Stimulated activated CD4-positive, alpha-beta T cell treated with anti-CD3 and anti-CD28 coated beads, Interleukin-12 subunit alpha, Interleukin-12 subunit beta, amount 100 ng/mL, for 4 hours (primary cell): ENCODE measurements around the gene SKIL.

ENCODE experiments used
- DNase-seq: peaks from one replicate; pipeline ENCODE4 v3.0.0-alpha.2; 2020

SKIL gene

GRCh38 chr3:170410428-170411029 is 53.0 kb downstream of the SKIL start:
- DNase-seq, result no peak

DNA sequence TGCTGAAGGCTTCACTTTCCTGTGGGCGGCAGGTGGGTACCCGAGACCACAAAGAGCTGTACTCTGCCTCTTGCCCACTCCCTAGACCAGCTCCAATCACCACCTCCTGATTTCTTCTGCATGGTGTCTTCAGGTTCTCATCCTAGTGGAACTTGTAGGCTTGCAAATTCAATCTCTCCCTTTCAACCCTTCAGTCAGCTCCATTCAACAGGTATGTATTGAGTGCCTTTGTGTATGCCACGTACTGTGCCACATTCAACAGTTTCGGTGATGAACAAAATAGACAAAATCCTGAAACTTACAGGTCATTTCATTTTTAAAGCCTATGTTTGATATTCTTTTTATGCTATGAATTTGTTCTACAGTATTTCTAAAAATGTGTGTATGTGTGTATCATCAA is 55.8 kb downstream of the SKIL start:
- DNase-seq, result no peak

- no peak for DNase-seq
These were observed 56.7 kb downstream of the SKIL start for GRCh38 chr3:170414202-170414663.

DNA sequence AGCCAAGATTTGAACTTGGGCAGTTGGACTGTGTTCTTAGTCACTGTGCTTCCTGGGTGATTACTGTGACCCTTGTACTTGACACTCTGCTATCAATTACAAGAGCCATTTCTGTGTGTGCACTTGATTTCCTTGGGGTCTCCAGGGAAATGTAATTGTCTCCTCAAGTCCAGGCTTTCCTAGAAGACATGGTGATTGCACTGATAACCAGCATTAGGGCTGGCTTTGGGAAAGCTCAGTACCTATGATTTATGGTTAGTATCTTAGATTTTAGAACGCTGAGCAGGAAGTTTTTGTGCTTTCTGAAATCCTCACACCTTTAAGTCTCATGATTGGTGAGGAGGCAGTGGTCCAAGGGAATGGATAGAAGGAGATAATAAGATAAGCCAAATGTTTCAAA is 59.6 kb downstream of the SKIL start:
- DNase-seq, result no peak

DNA sequence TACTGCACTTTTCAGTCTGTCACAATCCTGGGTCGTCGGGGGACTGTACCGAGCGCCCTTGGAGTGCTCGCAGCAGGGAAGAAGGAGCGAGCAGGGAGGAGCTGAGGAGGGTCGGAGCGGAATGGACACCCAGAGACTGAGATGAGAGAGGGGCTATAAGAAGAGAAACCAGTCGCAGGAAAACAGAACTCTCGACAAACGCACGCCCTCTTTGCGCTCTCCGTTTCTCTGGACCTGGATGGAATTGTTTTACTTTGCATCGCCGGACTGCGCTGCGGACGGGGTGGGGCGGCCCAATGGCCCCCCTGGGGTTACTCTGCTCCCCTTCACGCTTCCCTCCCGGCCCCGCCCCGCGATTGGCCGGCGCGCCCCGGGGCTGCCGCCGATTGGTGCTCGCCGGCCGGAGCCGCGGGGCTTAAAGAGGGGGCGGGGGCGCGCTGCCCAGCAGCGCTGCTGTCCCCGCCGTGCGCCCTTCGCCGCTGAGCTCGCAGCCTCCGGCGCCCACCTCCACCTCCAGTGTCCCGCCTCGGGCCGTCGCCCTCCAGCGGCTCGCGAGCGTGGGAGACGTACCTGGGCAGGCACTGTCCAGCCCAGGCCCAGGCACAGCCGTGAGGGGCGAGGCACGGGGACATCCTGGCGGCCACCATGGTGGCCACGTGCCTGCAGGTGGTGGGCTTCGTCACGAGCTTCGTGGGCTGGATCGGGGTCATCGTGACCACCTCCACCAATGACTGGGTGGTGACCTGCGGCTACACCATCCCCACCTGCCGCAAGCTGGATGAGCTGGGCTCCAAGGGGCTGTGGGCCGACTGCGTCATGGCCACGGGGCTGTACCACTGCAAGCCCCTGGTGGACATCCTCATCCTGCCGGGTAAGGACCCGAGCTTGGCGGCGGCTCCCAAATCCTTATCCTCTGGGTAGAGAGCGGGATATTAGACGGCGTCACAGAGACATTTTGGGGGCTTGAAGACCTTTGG is 61.2 kb downstream of the SKIL start, which contains the start of gene CLDN11:
Gene CLDN11 (plus strand): TSS at position 447 of the 977 bp plus-strand sequence. CDS start 199 bp downstream, at position 646.
- DNase-seq, result no peak

GRCh38 chr3:170419557-170420087 is 62.1 kb downstream of the SKIL start:
- DNase-seq, result no peak

- no peak for DNase-seq
These were observed 62.8 kb downstream of the SKIL start for GRCh38 chr3:170420307-170420821.

- DNase-seq, result no peak
These were observed 63.7 kb downstream of the SKIL start for GRCh38 chr3:170421111-170421641.

GRCh38 chr3:170421758-170422157 is 64.2 kb downstream of the SKIL start:
- no peak for DNase-seq

DNA sequence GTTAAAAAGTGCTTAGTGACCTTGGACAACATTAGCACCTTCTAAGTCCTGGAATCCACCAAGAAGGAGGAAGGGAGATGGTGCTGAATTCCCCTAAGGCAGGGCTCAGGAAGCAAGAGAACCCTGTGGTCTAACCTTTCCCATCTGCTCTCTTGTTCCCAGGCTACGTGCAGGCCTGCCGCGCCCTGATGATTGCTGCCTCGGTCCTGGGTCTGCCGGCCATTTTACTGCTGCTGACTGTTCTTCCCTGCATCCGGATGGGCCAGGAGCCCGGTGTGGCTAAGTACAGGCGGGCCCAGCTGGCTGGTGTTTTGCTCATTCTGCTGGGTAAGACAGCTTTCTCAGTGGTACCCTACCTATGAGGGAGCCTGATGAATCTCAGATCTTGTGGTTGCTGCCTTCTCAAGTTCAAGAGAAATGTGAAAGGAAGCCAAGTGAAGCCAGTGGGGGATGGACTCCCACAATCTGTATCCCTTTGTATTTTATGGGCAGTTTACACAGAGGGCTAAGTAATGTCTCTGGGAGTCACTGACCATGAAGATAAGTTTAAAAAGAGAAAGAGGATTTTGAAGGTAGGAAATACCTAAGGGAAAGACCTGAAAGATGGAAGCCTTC is 65.6 kb downstream of the SKIL start:
- DNase-seq, result no peak

DNA sequence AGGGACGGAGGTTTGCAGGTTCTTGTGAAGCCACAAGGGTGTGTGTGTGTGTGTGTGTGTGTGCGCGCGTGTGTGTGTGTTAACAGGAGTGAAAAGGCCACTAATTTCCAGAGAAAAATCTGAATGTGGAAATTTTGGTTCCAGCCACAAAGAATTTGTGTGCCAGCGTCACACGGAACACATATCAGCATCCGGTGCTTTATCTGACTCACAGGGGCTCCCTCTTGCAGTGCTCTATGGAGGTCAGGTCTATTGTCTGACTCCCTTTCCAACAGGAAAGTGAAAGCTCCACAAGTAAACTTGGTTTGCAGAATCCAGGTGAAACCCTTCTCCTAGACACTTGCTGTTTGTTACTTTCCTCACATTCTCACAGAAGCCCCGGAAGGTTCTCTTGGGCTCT is 67.4 kb downstream of the SKIL start:
- DNase-seq, result no peak

DNA sequence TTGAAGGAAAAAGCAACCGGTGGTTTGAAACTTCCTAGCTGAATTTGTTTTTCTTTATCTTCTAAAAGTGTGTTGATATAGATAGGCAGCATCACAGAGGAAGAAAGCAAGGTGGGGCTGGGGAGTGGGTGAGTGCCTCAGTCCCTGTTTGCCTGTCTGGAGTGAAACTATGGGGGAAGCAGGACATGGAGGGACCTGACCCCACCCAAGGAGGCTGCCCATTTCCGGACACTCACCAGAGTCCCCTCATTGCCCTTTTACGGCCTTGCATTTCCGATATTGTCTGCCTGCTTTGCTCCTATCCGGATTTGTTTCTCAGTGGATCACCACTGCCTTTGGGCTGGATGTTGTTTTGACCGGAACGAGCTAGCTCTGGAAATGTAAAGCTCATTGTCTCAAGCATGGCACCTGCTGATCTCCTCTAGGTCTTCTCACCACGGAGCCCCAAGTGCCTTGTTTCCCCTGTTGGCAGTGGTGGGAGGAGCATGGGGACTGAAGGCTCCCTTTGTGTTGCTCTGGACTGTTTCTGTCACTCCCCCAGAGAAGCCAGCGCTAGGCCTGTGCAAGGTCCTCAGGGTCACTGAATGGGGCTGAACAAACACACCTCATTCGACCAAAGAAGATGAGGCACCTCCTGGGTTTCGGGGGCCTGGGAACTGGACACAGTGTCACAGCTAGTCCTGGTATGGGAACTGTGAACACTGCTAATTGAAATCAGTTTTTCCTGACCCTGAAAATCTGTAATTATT is 68.2 kb downstream of the SKIL start:
- no peak for DNase-seq

GRCh38 chr3:170426240-170426797 is 68.8 kb downstream of the SKIL start:
- no peak for DNase-seq

DNA sequence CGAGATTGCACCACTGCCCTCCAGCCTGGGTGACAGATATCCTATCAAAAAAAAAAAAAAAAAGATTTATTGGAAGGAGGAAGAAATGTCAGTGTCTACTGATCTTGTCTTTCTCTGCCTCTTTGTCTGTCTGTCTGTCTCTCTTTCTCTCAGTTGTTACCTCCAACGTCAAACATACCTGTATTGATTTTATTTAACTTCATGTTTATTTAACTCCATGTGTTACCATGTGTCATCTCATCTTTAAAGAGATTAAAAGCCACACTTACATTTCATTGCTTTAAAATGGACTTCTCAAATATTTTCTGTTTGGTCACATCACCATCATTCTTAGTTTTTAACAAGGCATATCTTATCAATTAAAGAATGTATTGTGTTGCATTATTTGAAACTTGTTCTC is 70.6 kb downstream of the SKIL start:
- no peak for DNase-seq

GRCh38 chr3:170429050-170429449 is 71.5 kb downstream of the SKIL start:
- no peak for DNase-seq

- no peak for DNase-seq
These were observed 73.5 kb downstream of the SKIL start for GRCh38 chr3:170431054-170431453.

GRCh38 chr3:170432416-170432815 is 74.9 kb downstream of the SKIL start:
- DNase-seq, result no peak

DNA sequence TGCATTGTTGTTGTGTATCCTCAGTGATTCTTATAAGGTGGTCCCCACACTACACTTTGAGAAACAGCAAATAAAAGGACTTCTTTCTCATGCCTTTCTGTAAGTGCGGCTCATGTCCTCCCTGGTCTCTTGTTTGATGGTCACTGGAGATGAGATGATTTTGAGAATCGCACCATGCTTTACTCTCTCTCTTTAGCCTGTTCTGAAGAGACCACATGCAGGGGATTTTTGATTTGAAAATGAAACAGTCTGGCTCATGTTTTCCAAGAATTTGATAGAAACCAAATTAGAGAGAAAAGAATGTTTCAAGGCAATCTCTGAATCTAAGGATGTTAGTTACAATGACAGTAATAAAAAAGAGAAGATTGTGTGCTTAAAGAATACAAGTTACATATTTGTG is 79.2 kb downstream of the SKIL start:
- no peak for DNase-seq

DNA sequence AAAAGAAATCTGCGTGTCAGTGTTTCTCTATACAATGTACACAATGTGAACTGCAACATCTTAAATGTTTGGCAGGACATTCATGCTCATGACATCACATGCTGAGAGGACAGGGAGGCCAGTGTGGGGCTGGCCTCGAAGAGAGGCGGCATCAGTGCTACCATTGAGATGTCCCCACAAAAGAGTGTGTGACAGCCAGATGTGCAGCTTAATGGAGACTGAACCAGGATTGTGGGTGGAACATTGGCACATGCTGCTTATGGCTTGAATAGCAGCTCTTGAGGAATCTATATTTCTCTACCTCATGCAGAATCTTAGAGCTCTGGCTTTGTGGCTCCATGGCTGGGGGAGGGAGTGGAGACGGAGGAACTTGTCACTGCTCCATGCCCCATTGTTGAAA is 79.7 kb downstream of the SKIL start:
- no peak for DNase-seq

DNA sequence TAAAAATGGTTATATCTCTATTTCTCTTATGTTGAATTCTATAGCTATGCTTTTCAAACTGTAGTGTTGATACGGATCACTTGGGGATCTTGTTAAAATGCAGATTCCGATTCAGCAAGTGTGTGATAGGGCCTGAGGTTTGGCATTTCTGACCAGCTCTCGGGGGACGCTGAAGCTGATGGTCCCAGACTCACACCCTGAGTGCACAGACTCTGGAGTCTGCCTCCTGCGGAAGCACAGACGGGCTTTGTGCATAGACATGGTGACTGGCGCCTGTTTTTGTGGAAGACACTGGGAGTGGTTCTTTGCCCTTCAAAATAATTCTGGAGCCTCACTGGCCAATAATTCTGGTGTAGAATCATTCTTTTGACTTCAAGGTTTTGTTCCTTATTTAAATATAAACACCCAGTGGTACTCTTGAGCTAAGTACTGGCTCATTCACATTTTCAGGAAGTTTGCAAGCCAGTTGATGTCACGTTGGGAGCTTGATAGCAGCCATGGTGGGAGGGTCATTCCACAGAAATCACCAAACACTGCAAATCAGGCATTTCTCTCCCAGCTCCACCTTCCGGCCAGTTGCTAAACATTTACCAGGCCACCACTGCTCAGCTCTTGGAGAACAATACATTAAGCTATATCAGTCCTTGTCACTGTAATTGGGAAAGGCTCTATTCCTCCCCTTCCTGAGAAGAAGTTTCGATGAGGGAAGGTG is 80.3 kb downstream of the SKIL start:
- no peak for DNase-seq

DNA sequence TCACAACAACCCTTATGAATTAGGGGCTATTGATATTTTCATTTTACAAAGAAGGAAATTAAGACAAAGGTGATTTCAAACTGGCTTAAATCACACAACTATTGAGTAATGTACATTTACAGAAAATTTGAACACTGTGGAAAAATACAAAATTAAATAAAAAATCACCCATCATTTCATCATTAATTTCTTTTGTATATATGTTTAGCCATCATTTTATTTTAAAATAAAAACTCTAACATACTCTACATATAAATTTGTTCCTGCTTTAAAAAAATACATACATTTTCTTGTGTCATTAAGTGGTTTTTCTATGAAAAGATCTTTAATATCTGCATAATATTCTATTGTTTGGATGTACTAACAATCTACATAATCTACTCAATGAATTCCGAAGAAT is 81.3 kb downstream of the SKIL start:
- DNase-seq, result no peak
